Right lobe of liver (tissue), 4 donors: ENCODE data around the gene COLGALT1.

Experiments used
- CTCF ChIP-seq, 4 donors: fragments of 200-600 bp in 3 of 4; fragments of 450-650 bp in 1 of 4; IDR thresholded peaks; one replicate each; pipeline versions ENCODE4 v1.5.1 to v1.8.0; 2016 to 2022; ENCODE audit warnings: antibody characterized with exemption in 4 of 4, mild to moderate bottlenecking in 2 of 4
- POLR2A ChIP-seq: fragments of 450-650 bp; IDR thresholded peaks from one replicate; pipeline ENCODE4 v1.6.1; 2017; ENCODE audit warnings: antibody characterized with exemption, mild to moderate bottlenecking
- donor health status: DM: no; HTN: no; CAD: no.
- donor health status: DM: no; HTN: no; CAD: no.
- donor health status: DM: no; HTN: yes; CAD: no.

GRCh38 chr19:17564781-17565180 lies 9.3 kb downstream of the COLGALT1 start:
- TF ChIP-seq CTCF (IDR thresholded peaks at IDR 0.05) (no peak), POLR2A (no peak)
